Loucy (cell line): ENCODE results near the gene KRT33B.

Experiments used
- H2AFZ ChIP-seq: fragments of 200-600 bp; sonication (generic); 2 replicates; pipeline ENCODE4 v1.6.0; 2016; ENCODE audit warnings: antibody characterized with exemption, mild to moderate bottlenecking, low read length, moderate library complexity
- H3F3A ChIP-seq: fragments of 200-600 bp; 2 replicates; pipeline ENCODE4 v1.6.0; 2016; ENCODE audit warnings: antibody characterized with exemption, low read depth, mild to moderate bottlenecking
- H3K27me3 ChIP-seq: fragments of 200-600 bp; sonication (generic); 2 replicates; pipeline ENCODE4 v1.6.1; 2014; ENCODE audit warnings: low read length, mild to moderate bottlenecking; ENCODE audit not compliant: insufficient read depth, poor library complexity, severe bottlenecking
- H3K36me3 ChIP-seq: fragments of 200-600 bp; sonication (generic); 2 replicates; pipeline ENCODE4 v1.6.1; 2016; ENCODE audit warnings: low read length; ENCODE audit not compliant: insufficient read depth
- H3K4me1 ChIP-seq: fragments of 200-600 bp; sonication (generic); 2 replicates; pipeline ENCODE4 v1.5.1; 2014; ENCODE audit warnings: low read length, mild to moderate bottlenecking; ENCODE audit not compliant: insufficient read depth, poor library complexity, severe bottlenecking
- H3K4me2 ChIP-seq: fragments of 200-600 bp; sonication (generic); 2 replicates; pipeline ENCODE4 v1.6.0; 2014; ENCODE audit warnings: antibody characterized with exemption, low read length, low read depth, mild to moderate bottlenecking; ENCODE audit not compliant: poor library complexity, severe bottlenecking
- H3K4me3 ChIP-seq: fragments of 200-600 bp; sonication (generic); 2 replicates; pipeline ENCODE4 v1.5.1; 2014; ENCODE audit warnings: low read length, mild to moderate bottlenecking, mixed read lengths; ENCODE audit not compliant: poor library complexity, severe bottlenecking
- H3K79me2 ChIP-seq: fragments of 200-600 bp; sonication (generic); 2 replicates; pipeline ENCODE4 v1.6.1; 2014; ENCODE audit warnings: low read length; ENCODE audit not compliant: insufficient read depth
- H3K9ac ChIP-seq: fragments of 200-600 bp; sonication (generic); 2 replicates; pipeline ENCODE4 v1.6.0; 2014; ENCODE audit warnings: mild to moderate bottlenecking, low read depth, low read length, moderate library complexity; ENCODE audit not compliant: poor library complexity, severe bottlenecking
- H3K9me2 ChIP-seq: fragments of 200-600 bp; sonication (generic); replicated peaks from 2 replicates; pipeline ENCODE4 v1.6.1; 2016; ENCODE audit warnings: low read depth, low read length, mixed read lengths
- H3K9me3 ChIP-seq: fragments of 200-600 bp; sonication (generic); 2 replicates; pipeline ENCODE4 v1.6.1; 2014; ENCODE audit warnings: mild to moderate bottlenecking, antibody characterized with exemption, low read length, low read depth; ENCODE audit not compliant: insufficient read depth
- H4K20me1 ChIP-seq: fragments of 200-600 bp; sonication (generic); 2 replicates; pipeline ENCODE4 v1.6.0; 2014; ENCODE audit warnings: antibody characterized with exemption, low read length, mild to moderate bottlenecking; ENCODE audit not compliant: insufficient read depth, poor library complexity, severe bottlenecking
- CTCF ChIP-seq: fragments of 200-600 bp; sonication (generic); conservative IDR thresholded peaks from 2 replicates; pipeline ENCODE4 v1.5.1; 2014; ENCODE audit warnings: mild to moderate bottlenecking, antibody characterized with exemption, low read length
- EZH2phosphoT487 ChIP-seq: fragments of 200-600 bp; IDR thresholded peaks from 2 replicates; pipeline ENCODE4 v1.6.1; 2018; ENCODE audit warnings: antibody characterized with exemption, mild to moderate bottlenecking, moderate library complexity, borderline replicate concordance

Gene KRT33B

GRCh38 chr17:41327411-41328120 is 42.0 kb downstream of the KRT33B start:
- Histone ChIP-seq H3K4me3 (no peak overlapping the region), H3K4me2 (no peak overlapping the region), H3K36me3 (no peaks in the 10 kb centered on the region), H3K79me2 (no peaks in the 10 kb centered on the region), H4K20me1 (no peaks in the 10 kb centered on the region), H3K27me3 (no peaks in the 10 kb centered on the region), H3K4me1 (no peaks in the 10 kb centered on the region), H3K9me2 (no peaks in the 10 kb centered on the region), H3F3A (no peaks in the 10 kb centered on the region), H3K9me3 (no peaks in the 10 kb centered on the region), H2AFZ (no peak overlapping the region), H3K9ac (no peak overlapping the region)
- TF ChIP-seq EZH2phosphoT487 (no peak), CTCF (no peak)

GRCh38 chr17:41326173-41327145 is 43.2 kb downstream of the KRT33B start:
- Histone ChIP-seq H2AFZ (no peak overlapping the region), H3K9me2 (no peaks in the 10 kb centered on the region), H3K4me2 (no peak overlapping the region), H3K9ac (no peak overlapping the region), H4K20me1 (no peaks in the 10 kb centered on the region), H3K27me3 (no peaks in the 10 kb centered on the region), H3K4me3 (no peak overlapping the region), H3K9me3 (no peaks in the 10 kb centered on the region), H3K4me1 (no peaks in the 10 kb centered on the region), H3K79me2 (no peaks in the 10 kb centered on the region), H3F3A (no peaks in the 10 kb centered on the region), H3K36me3 (no peaks in the 10 kb centered on the region)
- no peak for TF ChIP-seq CTCF
- TF ChIP-seq EZH2phosphoT487, result no peak

GRCh38 chr17:41325611-41326010 is 44.0 kb downstream of the KRT33B start:
- no peaks in the 10 kb centered on the region for H3K27me3 ChIP-seq
- no peaks in the 10 kb centered on the region for H3K9me2 ChIP-seq
- no peaks in the 10 kb centered on the region for H3K4me1 ChIP-seq

More at GRCh38 chr17:41325611-41326010, 44.0 kb downstream of the KRT33B start:
- no peaks in the 10 kb centered on the region for H3F3A ChIP-seq
- no peaks in the 10 kb centered on the region for H3K36me3 ChIP-seq
- no peaks in the 10 kb centered on the region for H4K20me1 ChIP-seq
- H3K4me2 ChIP-seq, result no peak overlapping the region
- no peak overlapping the region for H2AFZ ChIP-seq
- no peak overlapping the region for H3K9ac ChIP-seq
- H3K79me2 ChIP-seq, result no peaks in the 10 kb centered on the region
- H3K4me3 ChIP-seq, result no peak overlapping the region
- TF ChIP-seq CTCF, result no peak
- TF ChIP-seq EZH2phosphoT487, result no peak
- no peaks in the 10 kb centered on the region for H3K9me3 ChIP-seq
